HG02840 (cell line): ENCODE measurements around the gene MAP4K2.
"Not testable (repeated sequence)": the region's sequence is repeated elsewhere in the genome, so short reads cannot be mapped to it uniquely, and the experiment has no call there.

Experiments
- ATAC-seq: cut with Tn5 transposase; IDR thresholded peaks from one replicate; pipeline ENCODE4 v1.9.1; 2021; ENCODE audit warnings: mild to moderate bottlenecking, moderate library complexity, moderate number of reproducible peaks; ENCODE audit not compliant: unreplicated experiment, low FRiP score

Gene MAP4K2

GRCh38 chr11:64815433-64815832 is 12.4 kb upstream of the MAP4K2 start:
- not testable (repeated sequence) for ATAC-seq

GRCh38 chr11:64814712-64815187 is 11.7 kb upstream of the MAP4K2 start:
- no peak for ATAC-seq

GRCh38 chr11:64813826-64814225 is 10.8 kb upstream of the MAP4K2 start:
- no peak for ATAC-seq

GRCh38 chr11:64810891-64811272 is 7.9 kb upstream of the MAP4K2 start:
- no peak for ATAC-seq

- ATAC-seq: peak; percentile 68
Measured at GRCh38 chr11:64810271-64810890, 7.4 kb upstream of the MAP4K2 start, which contains the start of gene MEN1. Gene MEN1 (minus strand): TSS chr11:64810551. CDS start chr11:64810109, 442 bp downstream.

GRCh38 chr11:64809781-64810241 is 6.8 kb upstream of the MAP4K2 start:
- no peak for ATAC-seq

GRCh38 chr11:64805481-64805880 is 2.5 kb upstream of the MAP4K2 start:
- ATAC-seq: no peak

- no peak for ATAC-seq
Measured at GRCh38 chr11:64804346-64805210, 1.6 kb upstream of the MAP4K2 start.

- no peak for ATAC-seq
Measured at GRCh38 chr11:64803846-64804345, 882 bp upstream of the MAP4K2 start.

- peak; percentile 23 for ATAC-seq
Measured at GRCh38 chr11:64802370-64803157, 450 bp downstream of the MAP4K2 start.

- ATAC-seq: no peak
Measured at GRCh38 chr11:64801561-64802369, 1.2 kb downstream of the MAP4K2 start.

- ATAC-seq: no peak
Measured at GRCh38 chr11:64801158-64801464, 1.9 kb downstream of the MAP4K2 start.

GRCh38 chr11:64800303-64801157 is 2.5 kb downstream of the MAP4K2 start:
- no peak for ATAC-seq

GRCh38 chr11:64799623-64800302 is 3.3 kb downstream of the MAP4K2 start:
- ATAC-seq: no peak

- ATAC-seq: no peak
Measured at GRCh38 chr11:64799256-64799622, 3.8 kb downstream of the MAP4K2 start.

- no peak for ATAC-seq
Measured at GRCh38 chr11:64796757-64797541, 6.1 kb downstream of the MAP4K2 start.

- no peak for ATAC-seq
Measured at GRCh38 chr11:64796047-64796756, 6.8 kb downstream of the MAP4K2 start.
